ENCODE data around the gene ARL5B. TPM values are rescaled to one million over a fixed set of nuclear protein-coding genes. Genes with fewer than 3 reads are reported as not detected.

Gene ARL5B
- polyA plus RNA-seq, 2 of the 4 experiments (the other 2 are of a cell fraction), result 8.8 to 24.5 TPM

DNA sequence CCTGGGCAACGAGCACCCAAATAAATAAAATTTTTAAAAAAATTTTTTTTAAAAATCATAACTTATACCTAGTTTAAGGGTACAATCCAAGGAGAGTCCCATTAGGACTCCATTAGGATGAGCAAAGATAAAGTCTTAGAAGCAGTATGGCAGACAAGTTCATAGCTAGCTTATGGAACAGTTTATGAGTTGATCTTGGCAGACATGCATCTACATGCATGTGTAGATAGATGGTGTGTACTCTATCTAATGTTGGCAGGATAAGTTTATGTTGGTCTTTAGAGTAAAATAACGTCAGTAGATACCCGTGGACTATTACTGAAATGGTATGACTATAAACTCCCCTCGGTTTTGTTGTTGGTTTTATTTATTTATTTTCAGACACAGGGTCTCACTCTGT is 48.1 kb upstream of the ARL5B start:
- no peaks in the 10 kb centered on the region for H3K9me3 ChIP-seq
- ChIA-PET POLR2A (no interaction called here), CTCF (no interaction called here)
- peak overlapping the region; percentile 72 for H3K4me2 ChIP-seq
- 82% methylated on average over 4 of the region's 4 CpGs for WGBS (ENCODE audit: missing lambda C conversion rate)
- TF ChIP-seq KDM1A (IDR thresholded peaks at IDR 0.05; ENCODE audit: low read depth) (no peak), RCOR1 (IDR thresholded peaks at IDR 0.05; ENCODE audit: low read depth, low read length) (no peak), SREBF2 (IDR thresholded peaks at IDR 0.05) (no peak), MAZ (IDR thresholded peaks at IDR 0.05; ENCODE audit: borderline replicate concordance, low read depth, low read length) (no peak), ZNF302 (CRISPR knock-in tag; IDR thresholded peaks at IDR 0.05) (no peak), CHD2 (IDR thresholded peaks at IDR 0.05; ENCODE audit: low read length, partially characterized antibody) (no peak), MYC (IDR thresholded peaks at IDR 0.05; ENCODE audit: borderline replicate concordance, low read length) (no peak), BHLHE40 (IDR thresholded peaks at IDR 0.05; ENCODE audit: low read depth, low read length) (no peak), RNF2 (IDR thresholded peaks at IDR 0.05; ENCODE audit: borderline replicate concordance, low read depth) (no peak), NPAS2 (CRISPR knock-in tag; IDR thresholded peaks at IDR 0.05; ENCODE audit: borderline replicate concordance) (no peak), HOXA7 (CRISPR knock-in tag; IDR thresholded peaks at IDR 0.05) (no peak), RARB (CRISPR knock-in tag; IDR thresholded peaks at IDR 0.05) (no peak), EHF (CRISPR knock-in tag; IDR thresholded peaks at IDR 0.05) (no peak)
- peaks cover 79% of the 10 kb centered on the region for H3K4me1 ChIP-seq
- no peak for FAIRE-seq
- H3K27ac ChIP-seq, result peak overlapping the region; percentile 79 to 89
- DNase-seq (ENCODE audit: low read depth in 1 of 2, low spot score in 1 of 2), result no peak
- H3K4me3 ChIP-seq, result no peak overlapping the region
- no peak for ATAC-seq

DNA sequence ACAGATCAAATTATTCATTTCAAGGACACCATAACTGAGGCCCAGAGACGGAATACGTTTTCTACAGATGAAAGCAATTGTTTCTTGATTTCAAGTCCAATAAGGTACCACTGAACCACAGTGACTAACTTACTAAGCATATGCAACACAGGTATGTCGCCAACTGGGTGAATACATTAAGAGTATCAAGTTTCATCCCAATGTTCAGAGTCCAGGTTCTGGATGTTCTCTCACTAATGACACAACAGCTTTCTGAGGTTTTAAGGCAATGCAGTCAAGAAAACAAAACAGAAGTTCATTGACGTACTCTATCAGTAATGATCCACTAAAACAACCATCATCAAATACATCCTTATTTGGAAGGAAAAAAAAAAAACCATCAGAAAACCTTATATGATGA is 43.6 kb upstream of the ARL5B start:
- Histone ChIP-seq H3K27ac (peak overlapping the region in 1 of 2 experiments; percentile 17; a peak in 1 of 6 replicates), H3K9me3 (no peaks in the 10 kb centered on the region), H3K4me2 (peak overlapping the region; percentile 53; the same call in 2 of the 3 replicates), H3K4me1 (peaks cover 44% of the 10 kb centered on the region), H3K4me3 (no peak overlapping the region)
- no peak for DNase-seq (ENCODE audit: low read depth in 1 of 2, low spot score in 1 of 2)
- no peak for ATAC-seq
- WGBS (ENCODE audit: missing lambda C conversion rate), result 89% methylated on average over 4 of the region's 4 CpGs
- TF ChIP-seq MAX (IDR thresholded peaks at IDR 0.05) (no peak), PHF8 (IDR thresholded peaks at IDR 0.05; ENCODE audit: borderline replicate concordance, low read depth) (no peak), EP300 (IDR thresholded peaks at IDR 0.05) (no peak), CTCF (IDR thresholded peaks at IDR 0.05) (no peak), CHD4 (IDR thresholded peaks at IDR 0.05; ENCODE audit: borderline replicate concordance) (no peak), GATA3 (IDR thresholded peaks at IDR 0.05; ENCODE audit: borderline replicate concordance) (no peak), SMC3 (IDR thresholded peaks at IDR 0.05) (no peak), JUN (IDR thresholded peaks at IDR 0.05) (no peak), RFX5 (IDR thresholded peaks at IDR 0.05) (no peak), BCL3 (IDR thresholded peaks at IDR 0.05) (no peak), MAFK (IDR thresholded peaks at IDR 0.05; ENCODE audit: partially characterized antibody) (no peak), ZNF302 (CRISPR knock-in tag; IDR thresholded peaks at IDR 0.05) (no peak), MYC (IDR thresholded peaks at IDR 0.05; ENCODE audit: borderline replicate concordance, low read length) (no peak), POLR2AphosphoS2 (conservative IDR thresholded peaks at IDR 0.05; ENCODE audit: low read length) (no peak), FOSB (CRISPR knock-in tag; IDR thresholded peaks at IDR 0.05) (no peak)
- TF ChIP-seq, protein P1, sequence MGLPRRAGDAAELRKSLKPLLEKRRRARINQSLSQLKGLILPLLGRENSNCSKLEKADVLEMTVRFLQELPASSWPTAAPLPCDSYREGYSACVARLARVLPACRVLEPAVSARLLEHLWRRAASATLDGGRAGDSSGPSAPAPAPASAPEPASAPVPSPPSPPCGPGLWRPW (IDR thresholded peaks at IDR 0.05), result no peak
- TF ChIP-seq, protein P2, sequence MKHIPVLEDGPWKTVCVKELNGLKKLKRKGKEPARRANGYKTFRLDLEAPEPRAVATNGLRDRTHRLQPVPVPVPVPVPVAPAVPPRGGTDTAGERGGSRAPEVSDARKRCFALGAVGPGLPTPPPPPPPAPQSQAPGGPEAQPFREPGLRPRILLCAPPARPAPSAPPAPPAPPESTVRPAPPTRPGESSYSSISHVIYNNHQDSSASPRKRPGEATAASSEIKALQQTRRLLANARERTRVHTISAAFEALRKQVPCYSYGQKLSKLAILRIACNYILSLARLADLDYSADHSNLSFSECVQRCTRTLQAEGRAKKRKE (CRISPR knock-in tag; IDR thresholded peaks at IDR 0.05; ENCODE audit: low read depth), result no peak
- TF ChIP-seq, protein P3, sequence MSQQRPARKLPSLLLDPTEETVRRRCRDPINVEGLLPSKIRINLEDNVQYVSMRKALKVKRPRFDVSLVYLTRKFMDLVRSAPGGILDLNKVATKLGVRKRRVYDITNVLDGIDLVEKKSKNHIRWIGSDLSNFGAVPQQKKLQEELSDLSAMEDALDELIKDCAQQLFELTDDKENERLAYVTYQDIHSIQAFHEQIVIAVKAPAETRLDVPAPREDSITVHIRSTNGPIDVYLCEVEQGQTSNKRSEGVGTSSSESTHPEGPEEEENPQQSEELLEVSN (IDR thresholded peaks at IDR 0.05; ENCODE audit: borderline replicate concordance, low read depth), result no peak
- ChIA-PET CTCF (interaction anchor here (0.6 kb wide), 1 partner anchor 9 kb away, joined by 3 read pairs; no protein-coding TSS in a partner anchor), POLR2A (no interaction called here)
- no peak for FAIRE-seq

Data from A549 (cell line).